ENCODE measurements around the gene FAM221B. TPM values are rescaled to one million over a fixed set of nuclear protein-coding genes. Genes with fewer than 3 reads are reported as not detected.

The FAM221B gene, protein sequence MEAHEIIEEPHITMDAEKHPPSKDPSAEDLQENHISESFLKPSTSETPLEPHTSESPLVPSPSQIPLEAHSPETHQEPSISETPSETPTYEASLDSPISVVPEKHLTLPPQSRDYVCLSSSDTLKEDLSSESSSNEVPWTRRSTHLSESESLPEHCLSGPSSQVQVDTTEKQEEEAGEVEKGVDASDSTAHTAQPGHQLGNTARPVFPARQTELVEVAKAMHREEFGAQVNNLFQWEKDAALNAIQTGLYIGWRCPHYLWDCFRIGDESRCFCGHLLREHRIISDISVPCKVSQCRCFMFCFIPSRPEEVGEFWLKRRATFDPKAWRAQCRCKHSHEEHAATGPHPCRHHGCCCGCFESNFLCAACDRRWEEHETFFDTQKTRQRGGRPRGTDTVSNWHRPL
- polyA plus RNA-seq, result under 1 TPM in 1 of 3 donors, not detected in 2; 0.03 TPM

- WGBS, 3 donors, result 1 to 2% (median 2%) methylated on average over 21 of the region's 21 CpGs
- H3K27ac ChIP-seq (ENCODE audit: low read depth, low read length), result no peak within 1 kb of the TSS
Observed at GRCh38 chr9:35828716-35829083, at the start of gene FAM221B. FAM221B (minus strand) TSS chr9:35828732; CDS start chr9:35826161, 2,571 bp downstream.

DNA sequence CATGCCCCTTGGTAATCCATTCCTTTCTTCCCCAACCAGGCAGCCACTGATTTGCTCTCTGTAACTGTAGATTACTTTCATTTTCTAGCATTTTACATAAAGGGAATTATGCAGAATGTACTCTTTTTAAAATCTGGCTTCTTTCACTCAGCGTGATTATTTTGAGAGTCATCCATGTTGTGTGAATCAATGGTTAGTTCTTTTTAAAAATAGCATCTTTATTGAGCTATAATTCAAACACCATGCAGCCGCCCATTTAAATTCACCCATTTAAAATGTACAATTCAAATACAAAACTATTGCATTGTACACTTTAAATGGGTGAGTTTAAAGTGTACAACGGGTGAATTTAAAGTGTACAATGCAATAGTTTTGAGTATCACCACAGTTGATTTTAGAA is 44.0 kb upstream of the FAM221B start:
- 66 to 71% (median 71%) methylated on average over 3 of the region's 3 CpGs for WGBS, 3 donors
- H3K27ac ChIP-seq (ENCODE audit: low read depth, low read length), result no peak overlapping the region

DNA sequence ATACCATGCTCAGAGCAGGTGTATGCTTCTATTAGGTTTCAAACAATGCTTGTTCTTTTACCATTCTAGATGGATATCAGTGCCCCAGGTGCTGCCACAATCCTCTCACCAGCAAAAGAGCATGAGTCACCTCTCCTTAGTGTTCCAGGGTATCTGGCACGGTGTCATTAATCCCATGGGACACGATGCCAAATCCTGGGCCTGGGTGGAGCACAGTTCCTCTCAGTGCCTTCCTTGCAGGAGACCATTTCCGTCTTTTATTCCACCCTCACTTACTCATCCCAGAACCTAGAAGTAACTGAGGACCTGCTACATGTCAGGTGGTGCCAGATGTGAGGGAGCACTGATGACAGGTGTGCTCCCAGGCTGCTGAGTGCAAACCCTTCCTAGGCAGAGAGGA is 43.0 kb upstream of the FAM221B start:
- H3K27ac ChIP-seq (ENCODE audit: low read depth, low read length), result no peak overlapping the region
- 61 to 81% (median 77%) methylated on average over 3 of the region's 3 CpGs for WGBS, 3 donors

- H3K27ac ChIP-seq (ENCODE audit: low read depth, low read length), result no peak within 1 kb of the TSS
- 91 to 92% (median 92%) methylated on average over 8 of the region's 8 CpGs for WGBS, 3 donors
Observed at GRCh38 chr9:35870351-35870923, 41.9 kb upstream of the FAM221B start, which contains the start of gene OR13J1. OR13J1 (minus strand) TSS chr9:35870401; CDS start chr9:35870401, 0 bp downstream.

GRCh38 chr9:35869621-35870216 is 41.2 kb upstream of the FAM221B start:
- no peak overlapping the region for H3K27ac ChIP-seq (ENCODE audit: low read depth, low read length)
- WGBS, 3 donors, result 88 to 90% (median 90%) methylated on average over 19 of the region's 19 CpGs

- WGBS, 3 donors, result 70 to 83% (median 76%) methylated on average over 2 of the region's 2 CpGs
- no peak overlapping the region for H3K27ac ChIP-seq (ENCODE audit: low read depth, low read length)
Observed at GRCh38 chr9:35868933-35869332, 40.4 kb upstream of the FAM221B start.

DNA sequence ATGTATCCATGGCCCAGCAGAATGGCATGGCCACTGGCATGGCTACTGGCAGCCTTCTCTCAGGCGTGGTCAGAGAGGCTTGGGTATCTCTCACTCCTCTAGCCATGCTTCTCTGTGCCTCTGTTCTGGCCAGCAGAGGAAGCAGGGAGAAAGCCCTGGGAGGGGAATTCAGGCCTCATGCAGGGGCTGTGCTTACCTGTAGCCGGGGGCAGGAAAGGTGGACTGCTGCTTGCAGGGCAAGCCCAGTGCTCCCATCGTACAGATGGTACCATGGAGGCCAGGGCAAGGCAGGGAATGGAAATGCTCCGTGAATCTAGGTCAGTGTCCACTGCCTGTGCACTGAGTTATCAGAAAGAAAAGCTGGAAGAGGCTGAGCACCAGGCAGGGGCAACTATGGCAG is 39.0 kb upstream of the FAM221B start:
- H3K27ac ChIP-seq (ENCODE audit: low read depth, low read length), result no peak overlapping the region
- WGBS, 3 donors, result 91 to 94% (median 92%) methylated on average over 4 of the region's 4 CpGs

DNA sequence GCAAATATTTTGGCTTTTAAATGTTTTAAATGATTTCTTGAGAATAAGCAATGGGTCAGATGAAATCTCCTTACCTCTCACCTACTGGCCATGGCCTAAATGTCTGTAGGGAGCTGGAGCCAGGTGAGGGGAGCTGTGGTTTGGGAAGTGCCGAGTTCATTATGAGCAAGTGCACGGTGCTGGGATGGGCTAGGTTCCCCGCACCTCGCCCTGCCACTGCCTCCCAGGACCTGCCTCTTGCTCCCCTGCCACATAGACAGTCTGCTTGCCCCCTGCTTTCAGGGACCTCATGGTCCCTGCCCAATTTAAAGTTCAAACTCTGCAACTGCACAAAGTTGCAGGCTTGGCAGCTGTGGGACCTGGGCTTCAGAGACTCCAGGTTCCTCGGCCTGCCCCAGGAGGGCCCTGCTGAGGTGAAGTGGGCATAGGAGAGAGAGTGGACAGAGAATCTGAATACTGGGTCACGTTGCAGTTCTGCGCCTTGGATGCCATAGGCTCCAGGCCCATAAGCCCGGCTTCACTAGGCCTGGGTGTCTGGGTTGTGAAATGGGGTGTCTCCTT is 36.2 kb upstream of the FAM221B start:
- 79 to 88% (median 85%) methylated on average over 8 of the region's 8 CpGs for WGBS, 3 donors
- H3K27ac ChIP-seq (ENCODE audit: low read depth, low read length), result no peak overlapping the region

DNA sequence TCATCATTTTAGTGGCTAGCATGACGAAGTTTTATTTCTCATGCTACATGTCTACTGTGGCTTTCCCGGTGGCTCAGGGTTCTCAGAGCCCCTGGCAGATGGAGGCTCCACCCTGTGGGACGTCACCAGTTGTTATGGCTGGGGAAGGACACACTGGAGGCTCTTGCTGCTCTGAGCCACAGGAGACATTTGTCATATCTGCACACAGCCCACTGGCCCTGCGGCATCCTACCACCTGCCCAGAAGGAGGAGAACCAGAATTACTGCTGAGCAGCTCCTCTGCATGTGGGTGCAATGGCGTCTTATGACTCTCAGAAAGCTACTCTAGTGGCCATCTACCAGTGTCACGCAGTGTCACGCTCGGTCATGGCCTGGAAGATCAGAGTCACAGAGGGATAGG is 35.1 kb upstream of the FAM221B start:
- 67 to 78% (median 75%) methylated on average over 8 of the region's 8 CpGs for WGBS, 3 donors
- H3K27ac ChIP-seq (ENCODE audit: low read depth, low read length), result no peak overlapping the region

- H3K27ac ChIP-seq (ENCODE audit: low read depth, low read length), result no peak overlapping the region
- 73 to 94% (median 92%) methylated on average over 4 of the region's 4 CpGs for WGBS, 3 donors
Observed at GRCh38 chr9:35862328-35862727, 33.8 kb upstream of the FAM221B start.

DNA sequence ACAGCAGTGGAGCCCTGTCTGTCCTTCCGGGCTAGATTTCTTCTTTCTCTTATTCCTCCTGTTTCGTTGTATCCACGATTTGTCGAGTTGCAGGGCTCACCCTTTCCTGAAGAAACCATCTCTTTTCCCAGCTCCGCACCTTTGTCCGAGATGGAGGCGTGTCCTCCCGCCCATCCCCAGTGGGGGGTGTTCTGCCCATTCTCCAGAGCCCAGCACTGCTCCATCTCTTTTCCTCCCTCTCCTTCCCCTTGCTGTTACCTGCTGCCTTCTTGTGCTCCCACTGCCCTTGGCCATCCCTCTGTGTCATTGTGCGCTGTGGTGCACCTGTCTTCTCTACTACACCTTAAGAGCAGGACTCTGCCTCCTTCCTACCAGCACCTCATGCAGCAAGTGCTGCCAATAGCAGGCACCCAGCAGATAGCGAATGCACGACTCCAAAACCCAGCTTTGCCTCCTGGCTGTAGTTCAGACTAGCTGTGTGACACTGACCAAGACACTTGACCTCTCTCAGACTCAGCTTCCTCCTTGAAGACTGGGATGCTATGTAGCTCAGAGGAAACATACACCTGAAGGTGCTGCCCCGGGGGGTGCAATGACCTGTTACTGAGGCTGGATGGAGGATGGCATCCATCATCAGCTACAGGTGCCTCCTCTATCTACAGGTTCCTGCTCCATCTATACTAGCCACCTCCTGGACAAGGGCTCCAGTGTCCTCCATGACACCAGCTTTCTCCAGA is 32.8 kb upstream of the FAM221B start:
- WGBS, 3 donors, result 50 to 72% (median 69%) methylated on average over 12 of the region's 12 CpGs
- H3K27ac ChIP-seq (ENCODE audit: low read depth, low read length), result no peak overlapping the region

- H3K27ac ChIP-seq (ENCODE audit: low read depth, low read length), result no peak overlapping the region
- 41 to 43% (median 42%) methylated on average over 3 of the region's 3 CpGs for WGBS, 3 donors
Observed at GRCh38 chr9:35859990-35860339, 31.4 kb upstream of the FAM221B start.

DNA sequence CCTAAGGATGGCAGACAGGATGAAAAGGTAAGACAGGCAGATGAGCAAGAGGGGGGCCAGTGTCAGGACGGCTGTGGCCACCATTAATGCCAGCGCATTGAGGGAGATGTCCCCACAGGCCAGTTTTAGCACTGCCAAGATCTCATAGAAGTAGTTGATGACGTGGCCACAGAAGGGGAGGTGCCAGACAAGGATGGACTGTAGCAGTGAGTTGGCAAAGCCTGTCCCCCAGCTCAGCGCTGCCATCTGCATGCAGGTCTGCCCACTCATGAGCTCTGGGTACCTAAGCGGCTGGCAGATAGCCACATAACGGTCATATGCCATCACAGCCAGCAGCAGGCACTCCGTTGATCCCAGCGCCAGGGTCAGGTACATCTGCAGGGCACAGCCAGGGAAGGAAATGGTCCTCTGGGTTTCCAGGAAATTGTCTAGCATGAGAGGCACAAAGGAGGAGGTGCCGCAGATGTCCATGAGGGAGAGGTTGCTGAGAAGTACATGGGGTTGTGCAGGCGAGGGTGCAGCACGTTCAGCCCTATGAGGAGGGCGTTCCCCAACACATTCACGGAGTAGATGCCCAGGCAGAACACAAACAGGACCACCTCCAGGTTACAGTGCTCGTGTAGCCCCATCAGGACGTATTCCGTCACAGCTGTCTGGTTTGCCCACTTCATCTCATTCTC is 30.9 kb upstream of the FAM221B start:
- no peak overlapping the region for H3K27ac ChIP-seq (ENCODE audit: low read depth, low read length)
- 54 to 58% (median 56%) methylated on average over 16 of the region's 16 CpGs for WGBS, 3 donors

- H3K27ac ChIP-seq (ENCODE audit: low read depth, low read length), result no peak overlapping the region
- WGBS, 3 donors, result 55 to 78% (median 59%) methylated on average over 5 of the region's 5 CpGs
Observed at GRCh38 chr9:35858458-35858857, 29.9 kb upstream of the FAM221B start.

- no peak overlapping the region for H3K27ac ChIP-seq (ENCODE audit: low read depth, low read length)
- WGBS, 3 donors, result 81 to 88% (median 86%) methylated on average over 5 of the region's 5 CpGs
Observed at GRCh38 chr9:35856882-35857281, 28.4 kb upstream of the FAM221B start.

DNA sequence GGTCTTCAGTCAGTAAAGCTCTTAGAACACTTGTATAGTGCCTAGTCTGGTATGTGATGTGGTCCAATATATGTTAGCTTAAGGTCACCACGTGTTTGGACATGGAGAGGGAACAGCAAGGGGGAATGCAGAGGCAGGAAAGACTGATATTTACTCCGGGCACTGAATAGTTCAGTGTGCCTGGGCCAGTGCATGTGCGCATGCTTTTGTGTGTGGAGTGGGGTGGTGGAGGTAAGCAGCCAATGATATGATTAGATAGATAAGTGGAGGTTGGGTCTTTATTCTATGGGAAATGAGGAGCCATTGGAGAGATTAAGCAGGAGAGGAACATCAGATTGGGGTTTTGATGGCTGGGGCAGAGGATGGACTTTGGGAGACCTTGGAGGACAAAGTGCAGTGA is 27.7 kb upstream of the FAM221B start:
- 72 to 80% (median 74%) methylated on average over 3 of the region's 3 CpGs for WGBS, 3 donors

DNA sequence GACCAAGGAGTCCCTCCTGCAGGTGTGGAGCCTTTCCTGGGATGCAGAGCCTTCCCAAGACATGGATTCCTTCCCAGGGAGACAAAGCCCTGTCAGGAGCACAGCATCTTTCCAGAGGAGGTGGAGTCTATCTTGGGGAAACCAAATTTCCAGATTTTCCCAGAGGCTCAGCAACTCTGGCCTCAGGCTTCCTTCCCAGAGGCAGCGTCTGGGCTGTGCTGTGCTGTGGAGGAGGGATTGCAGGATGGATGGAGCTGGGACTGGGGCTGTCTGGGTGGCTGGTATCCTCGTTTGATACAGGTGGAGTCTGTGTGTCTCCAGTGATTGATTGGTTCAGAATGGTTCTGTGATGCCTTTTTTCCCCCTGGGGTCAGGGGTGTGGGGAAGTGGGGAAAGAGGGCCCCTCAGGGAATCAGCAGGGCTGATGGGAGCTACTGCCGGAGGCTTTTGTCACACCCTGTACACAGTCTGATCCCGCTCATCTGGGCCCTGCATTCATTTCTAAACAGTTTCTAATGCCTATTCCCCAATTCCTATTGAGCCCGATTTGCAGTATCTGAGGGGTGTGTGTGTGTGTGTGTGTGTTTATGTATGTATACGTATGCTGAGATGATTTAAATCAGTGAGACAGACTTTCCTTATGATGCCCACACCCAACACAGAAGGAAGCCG is 25.7 kb upstream of the FAM221B start:
- no peak overlapping the region for H3K27ac ChIP-seq (ENCODE audit: low read depth, low read length)
- 81 to 88% (median 87%) methylated on average over 7 of the region's 7 CpGs for WGBS, 3 donors

More for the DNA sequence above, 27.7 kb upstream of the FAM221B start:
- no peak overlapping the region for H3K27ac ChIP-seq (ENCODE audit: low read depth, low read length)
